HG03439 (cell line): ENCODE measurements around the gene PNPLA5.
"Not testable (repeated sequence)": the region's sequence is repeated elsewhere in the genome, so short reads cannot be mapped to it uniquely, and the experiment has no call there.

Experiments
- ATAC-seq: cut with Tn5 transposase; IDR thresholded peaks from one replicate; pipeline ENCODE4 v1.9.1; 2021; ENCODE audit warnings: mild to moderate bottlenecking, moderate library complexity; ENCODE audit not compliant: unreplicated experiment

PNPLA5 gene

GRCh38 chr22:43882122-43882767 lies 9.6 kb downstream of the PNPLA5 start:
- no peak for ATAC-seq

- no peak for ATAC-seq
Observed at GRCh38 chr22:43881091-43882061, 10.4 kb downstream of the PNPLA5 start.

- ATAC-seq: no peak
Observed at GRCh38 chr22:43880541-43880991, 11.2 kb downstream of the PNPLA5 start.

- ATAC-seq: no peak
Observed at GRCh38 chr22:43879901-43880540, 11.8 kb downstream of the PNPLA5 start.

- no peak for ATAC-seq
Observed at GRCh38 chr22:43878831-43879550, 12.8 kb downstream of the PNPLA5 start.

GRCh38 chr22:43878079-43878795 lies 13.6 kb downstream of the PNPLA5 start:
- ATAC-seq: no peak

GRCh38 chr22:43876866-43877509 lies 14.8 kb downstream of the PNPLA5 start:
- ATAC-seq: no peak

GRCh38 chr22:43869799-43870198 lies 22.0 kb downstream of the PNPLA5 start:
- no peak for ATAC-seq

- not testable (repeated sequence) for ATAC-seq
Observed at GRCh38 chr22:43869001-43869400, 22.8 kb downstream of the PNPLA5 start.

GRCh38 chr22:43867839-43868635 lies 23.8 kb downstream of the PNPLA5 start:
- ATAC-seq: no peak

- ATAC-seq: no peak
Observed at GRCh38 chr22:43862882-43863202, 29.0 kb downstream of the PNPLA5 start.

- no peak for ATAC-seq
Observed at GRCh38 chr22:43862074-43862881, 29.5 kb downstream of the PNPLA5 start, which contains the start of gene SULT4A1. Gene SULT4A1, minus strand, starts transcription at chr22:43862513. Its CDS starts 131 bp downstream, at chr22:43862382.

GRCh38 chr22:43861529-43861928 lies 30.3 kb downstream of the PNPLA5 start:
- no peak for ATAC-seq

GRCh38 chr22:43860831-43861230 lies 31.0 kb downstream of the PNPLA5 start:
- no peak for ATAC-seq

GRCh38 chr22:43860126-43860525 lies 31.7 kb downstream of the PNPLA5 start:
- ATAC-seq: no peak

GRCh38 chr22:43859621-43860020 lies 32.2 kb downstream of the PNPLA5 start:
- no peak for ATAC-seq

- no peak for ATAC-seq
Observed at GRCh38 chr22:43859176-43859575, 32.6 kb downstream of the PNPLA5 start.
